Mammary epithelial cell (primary cell): ENCODE measurements around the gene LTBP2.

Source experiments
- EZH2 ChIP-seq: IDR thresholded peaks from 2 replicates; pipeline ENCODE4 v1.6.1; 2012; ENCODE audit warnings: low read length, inconsistent platforms, borderline replicate concordance
- TF ChIP-seq, protein P1 (sequence below), 2 donors: IDR thresholded peaks in 1 of 2; conservative IDR thresholded peaks in 1 of 2; 2 replicates each; pipeline ENCODE4 v1.5.1; 2011 to 2012; ENCODE audit warnings: inconsistent platforms in 2 of 2, low read length in 2 of 2, mild to moderate bottlenecking in 2 of 2, control low read depth in 1 of 2, low read depth in 1 of 2; ENCODE audit not compliant: insufficient read depth in 1 of 2; ENCODE audit errors: extremely low read depth in 1 of 2

DNA sequence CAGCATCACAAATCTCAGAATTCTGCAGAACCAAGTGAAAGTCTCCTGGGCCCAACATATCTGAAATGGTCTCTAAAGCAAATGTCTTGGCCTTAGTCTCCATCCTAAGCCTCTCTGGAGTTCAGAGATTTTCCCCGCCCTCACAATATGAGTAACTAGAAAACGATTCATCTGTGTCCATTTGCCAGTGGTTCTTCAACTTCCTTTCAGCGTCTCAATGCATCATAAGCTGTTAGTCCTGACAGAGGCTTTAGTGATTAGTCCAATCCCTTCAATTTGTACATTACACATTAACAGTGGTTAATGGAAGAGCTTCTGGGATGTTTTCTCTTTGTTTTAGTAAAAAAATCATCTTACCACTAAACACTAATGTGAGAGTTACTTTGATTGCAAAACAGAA lies 136.4 kb downstream of the LTBP2 start:
- TF ChIP-seq, protein P1, sequence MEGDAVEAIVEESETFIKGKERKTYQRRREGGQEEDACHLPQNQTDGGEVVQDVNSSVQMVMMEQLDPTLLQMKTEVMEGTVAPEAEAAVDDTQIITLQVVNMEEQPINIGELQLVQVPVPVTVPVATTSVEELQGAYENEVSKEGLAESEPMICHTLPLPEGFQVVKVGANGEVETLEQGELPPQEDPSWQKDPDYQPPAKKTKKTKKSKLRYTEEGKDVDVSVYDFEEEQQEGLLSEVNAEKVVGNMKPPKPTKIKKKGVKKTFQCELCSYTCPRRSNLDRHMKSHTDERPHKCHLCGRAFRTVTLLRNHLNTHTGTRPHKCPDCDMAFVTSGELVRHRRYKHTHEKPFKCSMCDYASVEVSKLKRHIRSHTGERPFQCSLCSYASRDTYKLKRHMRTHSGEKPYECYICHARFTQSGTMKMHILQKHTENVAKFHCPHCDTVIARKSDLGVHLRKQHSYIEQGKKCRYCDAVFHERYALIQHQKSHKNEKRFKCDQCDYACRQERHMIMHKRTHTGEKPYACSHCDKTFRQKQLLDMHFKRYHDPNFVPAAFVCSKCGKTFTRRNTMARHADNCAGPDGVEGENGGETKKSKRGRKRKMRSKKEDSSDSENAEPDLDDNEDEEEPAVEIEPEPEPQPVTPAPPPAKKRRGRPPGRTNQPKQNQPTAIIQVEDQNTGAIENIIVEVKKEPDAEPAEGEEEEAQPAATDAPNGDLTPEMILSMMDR (conservative IDR thresholded peaks at IDR 0.05 in 1 of 2, IDR thresholded peaks at IDR 0.05 in 1 of 2; ENCODE audit: extremely low read depth in 1 of 2, insufficient read depth in 1 of 2, low read depth in 1 of 2, low read length in 2 of 2) = no peak
- no peak for TF ChIP-seq EZH2
